HepG2 (cell line): ENCODE data around the gene METTL25. TPM values are rescaled to one million over a fixed set of nuclear protein-coding genes. Genes with fewer than 3 reads are reported as not detected.

ENCODE experiments used
- ARNT2 ChIP-seq: sonication (generic); formaldehyde crosslinking; IDR thresholded peaks from 2 replicates; pipeline ENCODE4 v1.8.0; 2022; ENCODE audit warnings: mild to moderate bottlenecking, low read depth, missing genetic modification reagents, moderate library complexity
- ATF1 ChIP-seq: IDR thresholded peaks from 2 replicates; pipeline ENCODE4 v1.6.1; 2016; ENCODE audit warnings: mild to moderate bottlenecking, control low read depth
- ELF3 ChIP-seq: IDR thresholded peaks from 2 replicates; pipeline ENCODE4 v1.6.1; 2016; ENCODE audit warnings: missing genetic modification reagents, missing compliant biosample characterization
- FOXM1 ChIP-seq: sonication (generic); formaldehyde crosslinking; IDR thresholded peaks from 2 replicates; pipeline ENCODE4 v1.5.0; 2020; ENCODE audit warnings: missing genetic modification reagents
- FOXO1 ChIP-seq: sonication (generic); formaldehyde crosslinking; IDR thresholded peaks from 2 replicates; pipeline ENCODE4 v1.4.0; 2020; ENCODE audit warnings: missing genetic modification reagents
- GATAD1 ChIP-seq: IDR thresholded peaks from 2 replicates; pipeline ENCODE4 v1.6.1; 2016; ENCODE audit warnings: missing genetic modification reagents, missing compliant biosample characterization
- GPBP1L1 ChIP-seq: sonication (generic); formaldehyde crosslinking; IDR thresholded peaks from 2 replicates; pipeline ENCODE4 v1.5.0; 2020; ENCODE audit warnings: mild to moderate bottlenecking, missing genetic modification reagents
- NBN ChIP-seq: fragments of 450-650 bp; conservative IDR thresholded peaks from 2 replicates; pipeline ENCODE4 v1.6.1; 2017
- NR2C2 ChIP-seq: sonication (generic); formaldehyde crosslinking; IDR thresholded peaks from 2 replicates; pipeline ENCODE4 v1.4.0; 2020; ENCODE audit warnings: missing genetic modification reagents, mild to moderate bottlenecking, moderate library complexity, borderline replicate concordance
- POGK ChIP-seq: sonication (generic); formaldehyde crosslinking; conservative IDR thresholded peaks from 2 replicates; pipeline ENCODE4 v1.8.0; 2022; ENCODE audit warnings: mild to moderate bottlenecking, moderate library complexity, missing genetic modification reagents
- TEAD3 ChIP-seq: optimal IDR thresholded peaks from 2 replicates; pipeline ENCODE3; 2016; ENCODE audit warnings: borderline replicate concordance
- ZBTB40 ChIP-seq, 2 experiments: fragments of 450-650 bp in 1 of 2; sonication (generic) in 1 of 2; formaldehyde crosslinking in 1 of 2; IDR thresholded peaks; 2 replicates each; pipeline versions ENCODE4 v1.6.1 to v1.8.0; 2016 to 2022; ENCODE audit warnings: antibody characterized with exemption in 1 of 2, mild to moderate bottlenecking in 1 of 2, missing genetic modification reagents in 1 of 2
- ZFY ChIP-seq: sonication (generic); formaldehyde crosslinking; IDR thresholded peaks from 2 replicates; pipeline ENCODE4 v1.4.0; 2020; ENCODE audit warnings: missing genetic modification reagents
- ZNF180 ChIP-seq: sonication (generic); formaldehyde crosslinking; IDR thresholded peaks from 2 replicates; pipeline ENCODE4 v1.4.0; 2020; ENCODE audit warnings: low read depth, missing genetic modification reagents, borderline replicate concordance
- ZNF589 ChIP-seq: sonication (generic); formaldehyde crosslinking; conservative IDR thresholded peaks from 2 replicates; pipeline ENCODE4 v1.8.0; 2022; ENCODE audit warnings: mild to moderate bottlenecking, moderate library complexity, missing genetic modification reagents
- ZZZ3 ChIP-seq: sonication (generic); formaldehyde crosslinking; IDR thresholded peaks from 2 replicates; pipeline ENCODE4 v1.4.0; 2020; ENCODE audit warnings: missing genetic modification reagents, mild to moderate bottlenecking, borderline replicate concordance
- polyA plus RNA-seq, 8 experiments: library from polyadenylated mRNA; depleted of rRNA in 3 of 8; stranded (reverse) in 7 of 8; unstranded in 1 of 8; fragments of >200 nt; fragmentation: Illumina TruSeq in 4 of 8; extraction: Trizol in 4 of 8; gene quantifications; 2 replicates each; pipeline versions ENCODE4 v1.2.1 to v1.2.3, GENCODE V29; 2011 to 2016; ENCODE audit warnings: low read depth in 4 of 8, missing spikeins in 1 of 8, mixed read lengths in 1 of 8; ENCODE audit not compliant: insufficient read depth in 1 of 8
- total RNA-seq, 5 experiments: library from RNA; depleted of rRNA; stranded (reverse); fragments of >200 nt; fragmentation: Illumina TruSeq; extraction: Trizol; gene quantifications; 2 replicates each; pipeline ENCODE4 v1.2.3, GENCODE V29; 2016; ENCODE audit warnings: low read depth in 1 of 5
- TF ChIP-seq, protein P1 (sequence below): IDR thresholded peaks from 2 replicates; pipeline ENCODE4 v1.6.1; 2012; ENCODE audit warnings: low read depth, low read length, improper control_type of control experiment

The METTL25 gene
- total and polyA plus RNA-seq, 2 of the 13 experiments (the other 11 are each of a cell fraction or from before 2014, with no cell fraction given): 2.2 to 7.8 TPM

GRCh38 chr12:82314406-82314892 is 43.9 kb upstream of the METTL25 start (continued):
- no peak for TF ChIP-seq ARNT2 (CRISPR knock-in tag)
- TF ChIP-seq ZNF589 (CRISPR knock-in tag): no peak
- TF ChIP-seq ATF1 (CRISPR knock-in tag): no peak
- TF ChIP-seq FOXM1: no peak
- TF ChIP-seq, protein P1, sequence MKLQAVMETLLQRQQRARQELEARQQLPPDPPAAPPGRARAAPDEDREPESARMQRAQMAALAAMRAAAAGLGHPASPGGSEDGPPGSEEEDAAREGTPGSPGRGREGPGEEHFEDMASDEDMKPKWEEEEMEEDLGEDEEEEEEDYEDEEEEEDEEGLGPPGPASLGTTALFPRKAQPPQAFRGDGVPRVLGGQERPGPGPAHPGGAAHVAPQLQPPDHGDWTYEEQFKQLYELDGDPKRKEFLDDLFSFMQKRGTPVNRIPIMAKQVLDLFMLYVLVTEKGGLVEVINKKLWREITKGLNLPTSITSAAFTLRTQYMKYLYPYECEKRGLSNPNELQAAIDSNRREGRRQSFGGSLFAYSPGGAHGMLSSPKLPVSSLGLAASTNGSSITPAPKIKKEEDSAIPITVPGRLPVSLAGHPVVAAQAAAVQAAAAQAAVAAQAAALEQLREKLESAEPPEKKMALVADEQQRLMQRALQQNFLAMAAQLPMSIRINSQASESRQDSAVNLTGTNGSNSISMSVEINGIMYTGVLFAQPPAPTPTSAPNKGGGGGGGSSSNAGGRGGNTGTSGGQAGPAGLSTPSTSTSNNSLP: no peak
- TF ChIP-seq ZZZ3 (CRISPR knock-in tag): no peak
- TF ChIP-seq ZBTB40 (IDR thresholded peaks at IDR 0.05): no peak
- no peak for TF ChIP-seq ZBTB40 (CRISPR knock-in tag; IDR thresholded peaks at IDR 0.05)
- no peak for TF ChIP-seq GATAD1
- no peak for TF ChIP-seq NBN
- TF ChIP-seq ZNF180 (CRISPR knock-in tag): no peak
- no peak; the same call in 1 of the 2 replicates for TF ChIP-seq ZFY (CRISPR knock-in tag)
- TF ChIP-seq POGK (CRISPR knock-in tag): no peak
- TF ChIP-seq TEAD3 (CRISPR knock-in tag): no peak
- TF ChIP-seq ELF3 (CRISPR knock-in tag): peak; percentile 30; the same call in 1 of the 2 replicates
- TF ChIP-seq GPBP1L1 (CRISPR knock-in tag): no peak
- TF ChIP-seq NR2C2 (CRISPR knock-in tag): no peak
- peak; percentile 39; the same call in 1 of the 2 replicates for TF ChIP-seq FOXO1 (CRISPR knock-in tag)
